Common myeloid progenitor, CD34-positive (primary cell): Measurements from ENCODE around the gene RPL36.

Experiments used
- CTCF ChIA-PET: fragments of 350-600 bp; sonication (Branson Sonifier 250); formaldehyde crosslinking; loops from one replicate; lab custom pipeline; 2021; ENCODE audit warnings: antibody characterized with exemption; lab: Charles Lee
- POLR2A ChIA-PET: fragments of 350-600 bp; sonication (Branson Sonifier 250); formaldehyde crosslinking; loops from one replicate; lab custom pipeline; 2021; ENCODE audit warnings: antibody characterized with exemption; lab: Charles Lee
- DNase-seq, 3 donors: peaks; one replicate each; pipeline versions ENCODE4 v3.0.0 to v3.0.0-alpha.2; 2013
- H3K27ac ChIP-seq, 2 experiments: 1 replicate in 1 of 2; 2 replicates in 1 of 2; pipeline ENCODE4 v1.7.0; 2013; ENCODE audit warnings: inconsistent platforms in 2 of 2, low read length in 2 of 2, mild to moderate bottlenecking in 2 of 2, low read depth in 1 of 2, moderate library complexity in 1 of 2; ENCODE audit not compliant: severe bottlenecking in 2 of 2, insufficient read depth in 1 of 2, poor library complexity in 1 of 2
- H3K27me3 ChIP-seq, 5 experiments: replicated peaks in 2 of 5; 1 replicate in 3 of 5; 2 replicates in 2 of 5; pipeline versions ENCODE4 v1.6.1 to v1.7.0; 2013; ENCODE audit warnings: low read length in 4 of 5, mild to moderate bottlenecking in 2 of 5, moderate library complexity in 2 of 5, inconsistent platforms in 1 of 5; ENCODE audit not compliant: insufficient read depth in 5 of 5, control insufficient read depth in 4 of 5
- H3K36me3 ChIP-seq, 4 experiments: 1 replicate in 2 of 4; 2 replicates in 2 of 4; pipeline versions ENCODE4 v1.6.1 to v1.7.0; 2013; ENCODE audit warnings: low read length in 3 of 4, control low read depth in 1 of 4, mild to moderate bottlenecking in 1 of 4; ENCODE audit not compliant: control insufficient read depth in 4 of 4, insufficient read depth in 4 of 4
- H3K4me1 ChIP-seq, 4 experiments: 1 replicate in 3 of 4; 2 replicates in 1 of 4; pipeline versions ENCODE4 v1.6.1 to v1.7.1; 2013; ENCODE audit warnings: low read length in 3 of 4, mild to moderate bottlenecking in 3 of 4, control low read depth in 1 of 4, inconsistent platforms in 1 of 4, moderate library complexity in 1 of 4; ENCODE audit not compliant: control insufficient read depth in 4 of 4, insufficient read depth in 4 of 4; ENCODE audit errors: control extremely low read depth in 1 of 4
- H3K4me3 ChIP-seq, 7 experiments: 1 replicate in 4 of 7; 2 replicates in 3 of 7; pipeline versions ENCODE4 v1.5.1 to v1.7.0; 2013; ENCODE audit warnings: mild to moderate bottlenecking in 7 of 7, low read length in 6 of 7, moderate library complexity in 6 of 7, inconsistent platforms in 2 of 7, low read depth in 2 of 7, control low read depth in 1 of 7; ENCODE audit not compliant: insufficient read depth in 4 of 7, control insufficient read depth in 1 of 7; ENCODE audit errors: extremely low read depth in 1 of 7
- H3K9me3 ChIP-seq, 5 experiments: 1 replicate in 4 of 5; 2 replicates in 1 of 5; pipeline versions ENCODE4 v1.6.1 to v1.7.1; 2013; ENCODE audit warnings: low read length in 4 of 5, mild to moderate bottlenecking in 2 of 5, inconsistent platforms in 1 of 5, low read depth in 1 of 5, moderate library complexity in 1 of 5; ENCODE audit not compliant: control insufficient read depth in 4 of 5, insufficient read depth in 2 of 5; ENCODE audit errors: control extremely low read depth in 1 of 5
- WGBS: methylation state at CpG from one replicate; pipeline ENCODE4 v1.1.5; 2013; ENCODE audit not compliant: insufficient coverage; 5-methylcytosine and 5-hydroxymethylcytosine counted together

The RPL36 gene

GRCh38 chr19:5671600-5671999 is 18.5 kb upstream of the RPL36 start:
- H3K27me3 ChIP-seq: no peaks in the 10 kb centered on the region
- no peaks in the 10 kb centered on the region for H3K9me3 ChIP-seq
- no peaks in the 10 kb centered on the region for H3K4me1 ChIP-seq
- no peak overlapping the region for H3K27ac ChIP-seq
- H3K4me3 ChIP-seq: no peak overlapping the region
- WGBS: 100% methylated on average over 7 of the region's 7 CpGs
- POLR2A ChIA-PET: interaction anchor here (0.8 kb wide), 1 partner anchor 10 kb away, joined by 3 read pairs; no protein-coding TSS in a partner anchor
- no peak for DNase-seq
- CTCF ChIA-PET: interaction anchor here (0.7 to 1.5 kb wide), 3 partner anchors 17 to 243 kb away, joined by 3 read pairs; no protein-coding TSS in a partner anchor
- H3K36me3 ChIP-seq: peaks cover 2 to 46% (median 26%) of the 10 kb centered on the region in 4 experiments

- ChIA-PET POLR2A (no interaction called here), CTCF (interaction anchor here (0.7 kb wide), 1 partner anchor 261 kb away, joined by 3 read pairs; no protein-coding TSS in a partner anchor)
- Histone ChIP-seq H3K27ac (no peak overlapping the region), H3K4me1 (no peaks in the 10 kb centered on the region), H3K27me3 (no peaks in the 10 kb centered on the region), H3K4me3 (no peak overlapping the region), H3K36me3 (peaks cover 0 to 44% (median 15%) of the 10 kb centered on the region in 4 experiments), H3K9me3 (no peaks in the 10 kb centered on the region)
- 99% methylated on average over 12 of the region's 13 CpGs for WGBS
- no peak for DNase-seq
Observed at GRCh38 chr19:5672708-5673459, 17.2 kb upstream of the RPL36 start.

- no peak overlapping the region for H3K27ac ChIP-seq
- no peaks in the 10 kb centered on the region for H3K4me1 ChIP-seq
- H3K36me3 ChIP-seq: peaks cover 0 to 44% (median 12%) of the 10 kb centered on the region in 4 experiments
- no peaks in the 10 kb centered on the region for H3K9me3 ChIP-seq
- ChIA-PET POLR2A (no interaction called here), CTCF (no interaction called here)
- no peak for DNase-seq
- 100% methylated on average over 1 of the region's 1 CpG for WGBS
- H3K4me3 ChIP-seq: no peak overlapping the region
- H3K27me3 ChIP-seq: no peaks in the 10 kb centered on the region
Observed at GRCh38 chr19:5673752-5674151, 16.3 kb upstream of the RPL36 start.

- Histone ChIP-seq H3K36me3 (peaks cover 0 to 34% (median 8%) of the 10 kb centered on the region in 4 experiments), H3K4me3 (no peak overlapping the region), H3K27me3 (no peaks in the 10 kb centered on the region), H3K9me3 (no peaks in the 10 kb centered on the region), H3K4me1 (peaks cover 0 to 6% (median 6%) of the 10 kb centered on the region in 4 experiments), H3K27ac (no peak overlapping the region)
- ChIA-PET CTCF (no interaction called here), POLR2A (interaction anchor here (0.5 kb wide), 1 partner anchor 52 kb away, joined by 3 read pairs; the partner anchor contains the start of genes SAFB and SAFB2)
- no peak for DNase-seq
- 100% methylated on average over 4 of the region's 5 CpGs for WGBS
Observed at GRCh38 chr19:5674714-5675113, 15.4 kb upstream of the RPL36 start.

GRCh38 chr19:5676105-5676771 is 13.9 kb upstream of the RPL36 start:
- H3K27me3 ChIP-seq: no peaks in the 10 kb centered on the region
- WGBS: 91% methylated on average over 13 of the region's 17 CpGs
- CTCF ChIA-PET: interaction anchor here (0.6 to 0.8 kb wide), 3 partner anchors 9 to 19 kb away, joined by 3 read pairs; no protein-coding TSS in a partner anchor
- POLR2A ChIA-PET: no interaction called here
- no peak overlapping the region for H3K27ac ChIP-seq
- H3K4me3 ChIP-seq: no peak overlapping the region
- no peak for DNase-seq
- peaks cover 0 to 30% (median 4%) of the 10 kb centered on the region in 4 experiments for H3K36me3 ChIP-seq
- H3K4me1 ChIP-seq: peaks cover 0 to 14% (median 11%) of the 10 kb centered on the region in 4 experiments
- H3K9me3 ChIP-seq: no peaks in the 10 kb centered on the region

GRCh38 chr19:5676772-5677105 is 13.4 kb upstream of the RPL36 start:
- WGBS: 88% methylated on average over 11 of the region's 13 CpGs
- Histone ChIP-seq H3K27ac (no peak overlapping the region), H3K4me1 (peaks cover 0 to 19% (median 13%) of the 10 kb centered on the region in 4 experiments), H3K4me3 (no peak overlapping the region), H3K9me3 (no peaks in the 10 kb centered on the region), H3K36me3 (peaks cover 0 to 25% (median 3%) of the 10 kb centered on the region in 4 experiments), H3K27me3 (no peaks in the 10 kb centered on the region)
- ChIA-PET POLR2A (no interaction called here), CTCF (interaction anchor here (0.6 kb wide), 2 partner anchors 10 to 16 kb away, joined by 3 read pairs; no protein-coding TSS in a partner anchor)
- DNase-seq: no peak
